GM12878 (cell line): ENCODE results near the gene FGGY. TPM values are rescaled to one million over a fixed set of nuclear protein-coding genes. Genes with fewer than 3 reads are reported as not detected.

Experiments used
- ATAC-seq: fragments of 200-7000 bp; cut with Tn5 transposase; 3 replicates; pipeline ENCODE4 v1.9.1; 2020; ENCODE audit warnings: mild to moderate bottlenecking, moderate library complexity
- BruUV-seq: library from RNA; stranded (reverse); fragments of 400-500 nt; replicated peaks from 2 replicates; lab custom pipeline; 2021; lab: Mats Ljungman, UMichigan
- CTCF ChIA-PET: fragments of 300-600 bp; sonication (Branson Sonifier 250); formaldehyde crosslinking; extraction: SDS; loops from one replicate; lab custom pipeline; 2021; ENCODE audit warnings: inconsistent platforms; lab: Yijun Ruan, JAX
- POLR2A ChIA-PET: fragments of 350-600 bp; formaldehyde crosslinking; extraction: SDS; loops from one replicate; lab custom pipeline; 2021; ENCODE audit warnings: inconsistent platforms; lab: Charles Lee
- RAD21 ChIA-PET: fragments of 300-600 bp; sonication (Branson Sonifier 250); formaldehyde crosslinking; loops from one replicate; lab custom pipeline; 2023; ENCODE audit warnings: antibody characterized with exemption; ENCODE audit not compliant: unreplicated experiment; lab: Charles Lee
- SMC1A ChIA-PET: fragments of 300-600 bp; sonication (Branson Sonifier 250); formaldehyde crosslinking; loops from one replicate; lab custom pipeline; 2023; ENCODE audit not compliant: unreplicated experiment, uncharacterized antibody; lab: Charles Lee
- DNase-seq: peaks from one replicate; pipeline ENCODE4 v3.0.0-alpha.2; 2011; ENCODE audit warnings: low read depth, low spot score
- FAIRE-seq: peaks from 3 replicates; lab custom pipeline; 2011; peaks lifted over from hg19 to GRCh38; lab: Jason Lieb, UNC
- H2AFZ ChIP-seq: 2 replicates; pipeline ENCODE4 v1.6.0; 2011; ENCODE audit warnings: low read depth, low read length, control low read depth; ENCODE audit not compliant: control insufficient read depth
- H3K27ac ChIP-seq: 2 replicates; pipeline ENCODE4 v1.5.1; 2011; ENCODE audit warnings: control low read depth; ENCODE audit not compliant: control insufficient read depth, insufficient read depth
- H3K27me3 ChIP-seq, 2 experiments: replicated peaks in 1 of 2; 2 replicates each; pipeline versions ENCODE4 v1.6.0 to v1.6.1; 2011; ENCODE audit warnings: low read length in 1 of 2; ENCODE audit not compliant: control insufficient read depth in 2 of 2, insufficient read depth in 2 of 2
- H3K36me3 ChIP-seq, 2 experiments: 2 replicates each; pipeline ENCODE4 v1.5.1; 2011; ENCODE audit warnings: low read length in 1 of 2; ENCODE audit not compliant: control insufficient read depth in 2 of 2, insufficient read depth in 2 of 2
- H3K4me1 ChIP-seq: 2 replicates; pipeline ENCODE4 v1.6.1; 2011; ENCODE audit warnings: mild to moderate bottlenecking, low read length, moderate library complexity, mixed read lengths; ENCODE audit not compliant: control insufficient read depth, insufficient read depth
- H3K4me2 ChIP-seq: 2 replicates; pipeline ENCODE4 v1.6.0; 2011; ENCODE audit warnings: control low read depth; ENCODE audit not compliant: control insufficient read depth, insufficient read depth
- H3K4me3 ChIP-seq: fragments of 200-600 bp; sonication (generic); 2 replicates; pipeline ENCODE4 v1.5.1; 2016
- H3K79me2 ChIP-seq: 2 replicates; pipeline ENCODE4 v1.6.0; 2011; ENCODE audit warnings: low read length; ENCODE audit not compliant: control insufficient read depth, insufficient read depth
- H3K9ac ChIP-seq: 2 replicates; pipeline ENCODE4 v1.8.0; 2011; ENCODE audit warnings: low read length, control low read depth, mixed read lengths; ENCODE audit not compliant: control insufficient read depth, insufficient read depth
- H3K9me3 ChIP-seq: replicated peaks from 3 replicates; pipeline ENCODE4 v1.5.1; 2011; ENCODE audit warnings: mild to moderate bottlenecking, low read length; ENCODE audit not compliant: control insufficient read depth, insufficient read depth
- H4K20me1 ChIP-seq: 2 replicates; pipeline ENCODE4 v1.6.0; 2011; ENCODE audit not compliant: control insufficient read depth, insufficient read depth
- NFYB ChIP-seq: IDR thresholded peaks from 2 replicates; pipeline ENCODE4 v1.6.1; 2011; ENCODE audit warnings: low read depth, mild to moderate bottlenecking, low read length, improper control_type of control experiment, moderate library complexity; ENCODE audit not compliant: insufficient read depth
- SMARCA5 ChIP-seq: fragments of 450-650 bp; IDR thresholded peaks from 2 replicates; pipeline ENCODE4 v1.6.1; 2017; ENCODE audit warnings: mild to moderate bottlenecking
- WGBS: methylation state at CpG from one replicate; pipeline ENCODE4 v1.1.6; 2016; ENCODE audit warnings: low lambda C conversion rate; ENCODE audit not compliant: insufficient replicate concordance, insufficient coverage; ENCODE audit errors: missing lambda C conversion rate; 5-methylcytosine and 5-hydroxymethylcytosine counted together
- in situ Hi-C: fragments of 300-500 bp; cut with MboI; formaldehyde crosslinking; loops from 9 replicates; pipeline ENCODE4 v1.14.3; 2018; ENCODE audit warnings: mixed read lengths
- intact Hi-C: fragments of 100-400 bp; cut with micrococcal nuclease; formaldehyde crosslinking; loops from one replicate; pipeline ENCODE4 v1.14.2; 2022; ENCODE audit not compliant: unreplicated experiment
- polyA plus RNA-seq, 11 experiments: library from polyadenylated mRNA; depleted of rRNA in 4 of 11; unstranded in 6 of 11; stranded (reverse) in 5 of 11; fragments of >200 nt; fragmentation: Nextera tagmentation in 4 of 11; fragmentation: Illumina TruSeq in 1 of 11; extraction: Ambion mirVana in 4 of 11; extraction: Trizol in 1 of 11; gene quantifications; 1 replicate in 1 of 11; 2 replicates in 10 of 11; pipeline versions ENCODE4 v1.2.1 to v1.2.3, GENCODE V29; 2011 to 2016; ENCODE audit warnings: inconsistent platforms in 2 of 11, missing spikeins in 2 of 11, low read depth in 1 of 11
- total RNA-seq, 4 experiments: library from RNA; depleted of rRNA in 3 of 4; stranded (reverse); fragments of >200 nt in 3 of 4; fragmentation: Illumina TruSeq in 1 of 4; extraction: Trizol in 1 of 4; gene quantifications; 2 replicates each; pipeline versions ENCODE4 v1.2.1 to v1.2.3, GENCODE V29; 2013 to 2021
- TF ChIP-seq, protein P1 (sequence below): fragments of 450-650 bp; formaldehyde crosslinking; IDR thresholded peaks from 2 replicates; pipeline ENCODE4 v1.4.0; 2020; ENCODE audit warnings: mild to moderate bottlenecking, moderate library complexity
- TF ChIP-seq, protein P2 (sequence below): IDR thresholded peaks from 2 replicates; pipeline ENCODE4 v1.6.1; 2012; ENCODE audit warnings: low read depth, low read length, improper control_type of control experiment

The FGGY gene
- total and polyA plus RNA-seq, 10 of the 15 experiments (the other 5 are each of a cell fraction or from before 2014, with no cell fraction given): 6.2 to 11.9 (median 7.5) TPM

DNA sequence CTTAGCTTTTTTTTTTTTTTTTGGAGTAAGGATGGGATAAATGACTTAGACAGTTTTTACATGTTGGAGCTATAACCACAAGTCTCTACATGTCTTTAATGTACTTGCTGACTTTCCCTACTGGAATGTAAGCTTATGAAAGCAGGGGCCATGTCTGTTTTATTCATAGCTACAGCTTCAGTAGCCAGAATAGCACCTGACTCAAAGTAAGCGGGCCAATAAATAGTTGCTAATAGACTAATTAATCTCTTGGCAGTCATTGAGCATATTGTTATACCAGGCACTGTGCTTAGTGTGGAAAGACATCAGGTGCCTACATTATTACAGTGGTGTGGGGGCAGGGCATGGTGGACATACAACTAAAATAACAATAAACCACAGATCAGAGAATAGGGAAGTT, 433.4 kb downstream of the FGGY start:
- H2AFZ ChIP-seq: no peak overlapping the region

DNA sequence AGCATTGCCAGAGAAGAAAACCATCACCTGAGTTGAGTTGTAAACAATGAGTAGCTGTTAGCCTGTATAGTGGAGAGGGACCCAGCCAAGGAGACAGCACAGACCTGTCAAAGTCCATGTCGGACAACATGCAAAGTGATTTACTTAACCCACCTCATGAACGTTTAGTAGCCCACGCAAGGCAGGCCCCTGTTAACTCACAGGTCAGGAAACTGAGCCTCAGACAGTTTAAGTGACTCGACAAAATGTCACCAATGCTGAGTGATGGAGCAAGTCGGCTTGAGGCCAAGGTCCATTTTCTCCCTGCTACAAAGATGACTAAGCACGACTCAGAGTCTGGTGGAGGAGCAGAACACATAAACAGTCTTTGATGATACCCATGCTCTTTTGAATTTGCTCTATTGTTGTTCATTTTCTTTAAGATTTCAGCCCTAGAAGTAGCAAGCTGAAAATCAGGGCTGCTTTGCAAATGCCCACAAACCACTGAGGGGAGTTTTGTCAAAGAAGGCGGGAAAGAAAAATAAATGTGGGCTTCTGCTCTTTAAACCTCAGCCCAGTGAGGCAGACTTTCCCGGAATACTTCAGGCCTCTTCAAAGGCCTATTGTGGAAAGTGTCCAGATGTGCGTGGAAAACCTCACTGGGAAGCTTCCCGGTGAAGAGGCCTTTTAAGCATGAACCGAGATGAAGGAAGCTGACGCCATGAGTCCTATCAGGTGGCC, 434.0 kb downstream of the FGGY start:
- ChIA-PET POLR2A (interaction anchor here (0.7 kb wide), 1 partner anchor 1370 kb away, joined by 4 read pairs; no protein-coding TSS in a partner anchor), SMC1A (interaction anchor here (1.0 to 3.3 kb wide), 6 partner anchors 9 to 790 kb away, joined by 3 to 10 read pairs (median 4); no protein-coding TSS in a partner anchor), RAD21 (no interaction called here), CTCF (interaction anchor here (0.5 to 3.8 kb wide), 4 partner anchors 10 to 64 kb away, joined by 3 to 18 read pairs (median 6); no protein-coding TSS in a partner anchor)
- H3K9ac ChIP-seq: no peak overlapping the region
- ATAC-seq (peak; percentile 40), DNase-seq (no peak), FAIRE-seq (no peak)
- WGBS: 41% methylated on average over 12 of the region's 12 CpGs
- H3K79me2 ChIP-seq: no peaks in the 10 kb centered on the region
- in situ Hi-C loops (no loop called here), intact Hi-C loops (no loop called here)
- H3K4me2 ChIP-seq: no peak overlapping the region
- no peaks in the 10 kb centered on the region for H4K20me1 ChIP-seq
- no peaks in the 10 kb centered on the region; the same call in 1 of the 2 replicates for H3K4me1 ChIP-seq
- no peak overlapping the region for H3K4me3 ChIP-seq
- H3K36me3 ChIP-seq: no peaks in the 10 kb centered on the region
- no peak overlapping the region for H3K27ac ChIP-seq
- H2AFZ ChIP-seq: no peak overlapping the region; the same call in 1 of the 2 replicates
- no peaks in the 10 kb centered on the region for H3K9me3 ChIP-seq
- BruUV-seq: no TSS peak
- H3K27me3 ChIP-seq: no peaks in the 10 kb centered on the region
- TF ChIP-seq, protein P1, sequence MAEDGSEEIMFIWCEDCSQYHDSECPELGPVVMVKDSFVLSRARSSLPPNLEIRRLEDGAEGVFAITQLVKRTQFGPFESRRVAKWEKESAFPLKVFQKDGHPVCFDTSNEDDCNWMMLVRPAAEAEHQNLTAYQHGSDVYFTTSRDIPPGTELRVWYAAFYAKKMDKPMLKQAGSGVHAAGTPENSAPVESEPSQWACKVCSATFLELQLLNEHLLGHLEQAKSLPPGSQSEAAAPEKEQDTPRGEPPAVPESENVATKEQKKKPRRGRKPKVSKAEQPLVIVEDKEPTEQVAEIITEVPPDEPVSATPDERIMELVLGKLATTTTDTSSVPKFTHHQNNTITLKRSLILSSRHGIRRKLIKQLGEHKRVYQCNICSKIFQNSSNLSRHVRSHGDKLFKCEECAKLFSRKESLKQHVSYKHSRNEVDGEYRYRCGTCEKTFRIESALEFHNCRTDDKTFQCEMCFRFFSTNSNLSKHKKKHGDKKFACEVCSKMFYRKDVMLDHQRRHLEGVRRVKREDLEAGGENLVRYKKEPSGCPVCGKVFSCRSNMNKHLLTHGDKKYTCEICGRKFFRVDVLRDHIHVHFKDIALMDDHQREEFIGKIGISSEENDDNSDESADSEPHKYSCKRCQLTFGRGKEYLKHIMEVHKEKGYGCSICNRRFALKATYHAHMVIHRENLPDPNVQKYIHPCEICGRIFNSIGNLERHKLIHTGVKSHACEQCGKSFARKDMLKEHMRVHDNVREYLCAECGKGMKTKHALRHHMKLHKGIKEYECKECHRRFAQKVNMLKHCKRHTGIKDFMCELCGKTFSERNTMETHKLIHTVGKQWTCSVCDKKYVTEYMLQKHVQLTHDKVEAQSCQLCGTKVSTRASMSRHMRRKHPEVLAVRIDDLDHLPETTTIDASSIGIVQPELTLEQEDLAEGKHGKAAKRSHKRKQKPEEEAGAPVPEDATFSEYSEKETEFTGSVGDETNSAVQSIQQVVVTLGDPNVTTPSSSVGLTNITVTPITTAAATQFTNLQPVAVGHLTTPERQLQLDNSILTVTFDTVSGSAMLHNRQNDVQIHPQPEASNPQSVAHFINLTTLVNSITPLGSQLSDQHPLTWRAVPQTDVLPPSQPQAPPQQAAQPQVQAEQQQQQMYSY (CRISPR knock-in tag): no peak
- 0 out of 2 replicates have a peak, but pooled peaks have one; percentile 37 for TF ChIP-seq SMARCA5

More for the DNA sequence above, 433.4 kb downstream of the FGGY start:
- TF ChIP-seq, protein P2, sequence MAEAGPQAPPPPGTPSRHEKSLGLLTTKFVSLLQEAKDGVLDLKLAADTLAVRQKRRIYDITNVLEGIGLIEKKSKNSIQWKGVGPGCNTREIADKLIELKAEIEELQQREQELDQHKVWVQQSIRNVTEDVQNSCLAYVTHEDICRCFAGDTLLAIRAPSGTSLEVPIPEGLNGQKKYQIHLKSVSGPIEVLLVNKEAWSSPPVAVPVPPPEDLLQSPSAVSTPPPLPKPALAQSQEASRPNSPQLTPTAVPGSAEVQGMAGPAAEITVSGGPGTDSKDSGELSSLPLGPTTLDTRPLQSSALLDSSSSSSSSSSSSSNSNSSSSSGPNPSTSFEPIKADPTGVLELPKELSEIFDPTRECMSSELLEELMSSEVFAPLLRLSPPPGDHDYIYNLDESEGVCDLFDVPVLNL: no peak
- no peak for TF ChIP-seq NFYB
- no TSS peak for BruUV-seq
- no peaks in the 10 kb centered on the region for H3K9me3 ChIP-seq
- H4K20me1 ChIP-seq: no peaks in the 10 kb centered on the region
- in situ Hi-C loops: no loop called here
- H3K27ac ChIP-seq: no peak overlapping the region
- POLR2A ChIA-PET: interaction anchor here (0.7 kb wide), 1 partner anchor 1369 kb away, joined by 4 read pairs; no protein-coding TSS in a partner anchor
- FAIRE-seq (no peak), DNase-seq (no peak), ATAC-seq (no peak)
- CTCF ChIA-PET: interaction anchor here (0.8 to 3.8 kb wide), 3 partner anchors 9 to 31 kb away, joined by 3 to 18 read pairs (median 8); no protein-coding TSS in a partner anchor
- H3K4me3 ChIP-seq: no peak overlapping the region
- SMC1A ChIA-PET: interaction anchor here (1.0 to 3.3 kb wide), 3 partner anchors 15 to 789 kb away, joined by 3 to 10 read pairs (median 3); no protein-coding TSS in a partner anchor
- WGBS: 94% methylated on average over 1 of the region's 1 CpG
- no peaks in the 10 kb centered on the region; the same call in 1 of the 2 replicates for H3K4me1 ChIP-seq
- H3K36me3 ChIP-seq: no peaks in the 10 kb centered on the region
- H3K9ac ChIP-seq: no peak overlapping the region
- RAD21 ChIA-PET: no interaction called here
- no peaks in the 10 kb centered on the region for H3K27me3 ChIP-seq
- intact Hi-C loops: no loop called here
- no peak overlapping the region for H3K4me2 ChIP-seq
- H3K79me2 ChIP-seq: no peaks in the 10 kb centered on the region
